OCI-LY1 (cell line): ENCODE measurements around the gene IGSF3.

Experiments used
- H2AFZ ChIP-seq: fragments of 200-600 bp; sonication (generic), shearing (Covaris generic); 2 replicates; pipeline ENCODE4 v1.6.0; 2014; ENCODE audit warnings: antibody characterized with exemption, mild to moderate bottlenecking, low read length
- H3F3A ChIP-seq: fragments of 200-600 bp; sonication (generic), shearing (Covaris generic); 2 replicates; pipeline ENCODE4 v1.6.0; 2014; ENCODE audit warnings: mild to moderate bottlenecking, antibody characterized with exemption, low read length, moderate library complexity; ENCODE audit not compliant: insufficient read depth
- H3K27ac ChIP-seq: fragments of 200-600 bp; sonication (generic); 2 replicates; pipeline ENCODE4 v1.5.1; 2014; ENCODE audit warnings: low read length, mixed run types, mild to moderate bottlenecking, low read depth; ENCODE audit not compliant: poor library complexity, severe bottlenecking
- H3K27me3 ChIP-seq: fragments of 200-600 bp; sonication (generic); 2 replicates; pipeline ENCODE4 v1.6.0; 2014; ENCODE audit warnings: antibody characterized with exemption, mild to moderate bottlenecking, low read length, moderate library complexity; ENCODE audit not compliant: insufficient read depth
- H3K36me3 ChIP-seq: fragments of 200-600 bp; sonication (generic); 2 replicates; pipeline ENCODE4 v1.6.1; 2014; ENCODE audit warnings: mild to moderate bottlenecking, antibody characterized with exemption, low read length, moderate library complexity, mixed read lengths; ENCODE audit not compliant: insufficient read depth
- H3K4me1 ChIP-seq: fragments of 200-600 bp; sonication (generic); 2 replicates; pipeline ENCODE4 v1.5.1; 2014; ENCODE audit warnings: mild to moderate bottlenecking, low read length, moderate library complexity; ENCODE audit not compliant: insufficient read depth, severe bottlenecking
- H3K4me2 ChIP-seq: fragments of 200-600 bp; sonication (generic), shearing (Covaris generic); 2 replicates; pipeline ENCODE4 v1.6.1; 2014; ENCODE audit warnings: low read length
- H3K4me3 ChIP-seq: fragments of 200-600 bp; sonication (generic); 2 replicates; pipeline ENCODE4 v1.5.1; 2014; ENCODE audit warnings: low read length, low read depth, mild to moderate bottlenecking, mixed read lengths; ENCODE audit not compliant: poor library complexity, severe bottlenecking
- H3K79me2 ChIP-seq: fragments of 200-600 bp; shearing (Covaris generic); 2 replicates; pipeline ENCODE4 v1.6.1; 2016; ENCODE audit warnings: mixed run types, low read length, mixed read lengths; ENCODE audit not compliant: insufficient read depth
- H3K9ac ChIP-seq: fragments of 200-600 bp; sonication (generic), shearing (Covaris generic); 2 replicates; pipeline ENCODE4 v1.6.1; 2014; ENCODE audit warnings: mild to moderate bottlenecking, low read length, mixed read lengths
- H3K9me2 ChIP-seq: fragments of 200-600 bp; sonication (generic), shearing (Covaris generic); 2 replicates; pipeline ENCODE4 v1.6.1; 2014; ENCODE audit warnings: low read depth, mild to moderate bottlenecking, low read length, mixed read lengths
- H3K9me3 ChIP-seq: fragments of 200-600 bp; shearing (Covaris generic); 2 replicates; pipeline ENCODE4 v1.6.1; 2014; ENCODE audit warnings: low read length, mixed read lengths
- H4K20me1 ChIP-seq: fragments of 200-600 bp; sonication (generic), shearing (Covaris generic); 2 replicates; pipeline ENCODE4 v1.6.0; 2016; ENCODE audit warnings: mild to moderate bottlenecking, low read length; ENCODE audit not compliant: insufficient read depth
- EZH2 ChIP-seq: fragments of 200-600 bp; sonication (generic), shearing (Covaris generic); IDR thresholded peaks from 2 replicates; pipeline ENCODE4 v1.8.0; 2017; ENCODE audit warnings: borderline replicate concordance, mixed run types, mild to moderate bottlenecking, antibody characterized with exemption, low read length, moderate library complexity, mixed read lengths
- TF ChIP-seq, protein P1 (sequence below): fragments of 200-600 bp; sonication (generic), shearing (Covaris generic); IDR thresholded peaks from 2 replicates; pipeline ENCODE4 v1.5.1; 2017; ENCODE audit warnings: mild to moderate bottlenecking, antibody characterized with exemption, low read length, moderate library complexity, mixed read lengths

IGSF3 gene

DNA sequence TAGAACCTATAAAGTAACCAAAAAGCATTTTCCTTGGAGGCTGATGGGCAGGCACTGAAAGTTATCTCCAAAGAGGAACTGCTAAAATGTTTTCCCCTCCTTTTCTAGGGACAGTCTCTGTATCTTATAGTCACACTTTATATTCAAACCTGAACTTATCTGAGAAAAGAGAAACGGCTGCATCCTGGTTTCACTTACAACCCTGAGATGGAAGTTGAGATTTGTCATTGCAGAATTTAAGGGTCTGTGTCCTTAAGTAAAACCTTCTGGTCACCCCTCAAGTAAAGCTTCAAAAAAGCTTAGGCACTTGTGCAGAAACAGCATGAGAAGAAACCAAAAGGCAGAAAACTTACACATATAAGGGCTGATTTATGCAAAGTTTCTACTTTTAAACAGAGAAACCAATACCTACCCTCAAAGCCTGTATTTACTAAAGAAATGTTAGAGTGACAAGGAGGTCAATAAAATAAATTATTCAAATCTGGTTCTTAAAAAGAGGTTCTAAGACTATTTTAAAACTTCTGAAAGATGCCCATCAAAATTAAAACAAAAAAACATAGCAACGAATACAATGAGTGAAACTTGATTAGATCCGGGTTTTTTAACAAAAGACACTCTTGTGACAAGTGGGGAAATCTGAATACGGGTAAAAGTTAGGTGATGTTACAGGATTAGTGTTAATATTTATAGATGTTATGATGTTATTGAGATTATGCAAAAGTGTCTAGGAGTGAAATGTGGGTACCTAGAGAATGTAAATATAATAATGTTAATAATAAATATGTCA, 106.6 kb downstream of the IGSF3 start:
- Histone ChIP-seq H3F3A (no peaks in the 10 kb centered on the region), H3K9me2 (no peaks in the 10 kb centered on the region), H3K4me2 (no peak overlapping the region), H2AFZ (no peak overlapping the region), H4K20me1 (no peaks in the 10 kb centered on the region), H3K4me1 (no peaks in the 10 kb centered on the region), H3K9ac (no peak overlapping the region), H3K27ac (no peak overlapping the region), H3K79me2 (no peaks in the 10 kb centered on the region), H3K4me3 (no peak overlapping the region), H3K27me3 (peaks cover 3% of the 10 kb centered on the region; the same call in 1 of the 2 replicates), H3K36me3 (no peaks in the 10 kb centered on the region), H3K9me3 (no peaks in the 10 kb centered on the region)
- TF ChIP-seq, protein P1, sequence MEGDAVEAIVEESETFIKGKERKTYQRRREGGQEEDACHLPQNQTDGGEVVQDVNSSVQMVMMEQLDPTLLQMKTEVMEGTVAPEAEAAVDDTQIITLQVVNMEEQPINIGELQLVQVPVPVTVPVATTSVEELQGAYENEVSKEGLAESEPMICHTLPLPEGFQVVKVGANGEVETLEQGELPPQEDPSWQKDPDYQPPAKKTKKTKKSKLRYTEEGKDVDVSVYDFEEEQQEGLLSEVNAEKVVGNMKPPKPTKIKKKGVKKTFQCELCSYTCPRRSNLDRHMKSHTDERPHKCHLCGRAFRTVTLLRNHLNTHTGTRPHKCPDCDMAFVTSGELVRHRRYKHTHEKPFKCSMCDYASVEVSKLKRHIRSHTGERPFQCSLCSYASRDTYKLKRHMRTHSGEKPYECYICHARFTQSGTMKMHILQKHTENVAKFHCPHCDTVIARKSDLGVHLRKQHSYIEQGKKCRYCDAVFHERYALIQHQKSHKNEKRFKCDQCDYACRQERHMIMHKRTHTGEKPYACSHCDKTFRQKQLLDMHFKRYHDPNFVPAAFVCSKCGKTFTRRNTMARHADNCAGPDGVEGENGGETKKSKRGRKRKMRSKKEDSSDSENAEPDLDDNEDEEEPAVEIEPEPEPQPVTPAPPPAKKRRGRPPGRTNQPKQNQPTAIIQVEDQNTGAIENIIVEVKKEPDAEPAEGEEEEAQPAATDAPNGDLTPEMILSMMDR: no peak
- no peak for TF ChIP-seq EZH2

DNA sequence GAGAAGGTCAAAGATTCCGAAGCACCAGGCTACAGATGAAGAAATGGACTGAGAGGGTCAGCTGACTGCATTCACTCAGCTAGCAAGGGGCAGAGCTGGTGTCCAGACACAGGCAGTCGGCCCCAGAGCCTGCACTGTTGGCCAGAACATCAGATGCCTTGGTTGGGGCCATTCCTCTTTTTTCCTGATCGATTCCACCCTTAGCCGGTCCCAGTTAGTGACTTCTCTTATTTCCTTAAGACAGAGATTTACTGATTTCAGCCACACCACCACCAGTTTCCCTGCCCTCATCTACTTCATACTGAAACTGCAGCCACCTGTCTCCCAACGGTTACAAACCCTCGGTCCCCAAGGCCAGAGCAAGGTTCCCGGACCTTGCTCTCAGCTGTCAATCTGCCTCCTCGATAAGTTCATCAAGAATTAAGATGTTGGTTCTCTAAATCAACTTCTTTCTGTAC, 108.2 kb downstream of the IGSF3 start:
- Histone ChIP-seq H2AFZ (no peak overlapping the region), H3K9me3 (no peaks in the 10 kb centered on the region), H3K9me2 (no peaks in the 10 kb centered on the region), H3K36me3 (no peaks in the 10 kb centered on the region), H3K9ac (no peak overlapping the region), H3K79me2 (no peaks in the 10 kb centered on the region), H3K4me1 (no peaks in the 10 kb centered on the region), H3K4me2 (no peak overlapping the region), H4K20me1 (no peaks in the 10 kb centered on the region), H3K27ac (no peak overlapping the region), H3K4me3 (no peak overlapping the region), H3F3A (no peaks in the 10 kb centered on the region), H3K27me3 (no peaks in the 10 kb centered on the region)
- no peak for TF ChIP-seq EZH2
- TF ChIP-seq, protein P1: no peak

DNA sequence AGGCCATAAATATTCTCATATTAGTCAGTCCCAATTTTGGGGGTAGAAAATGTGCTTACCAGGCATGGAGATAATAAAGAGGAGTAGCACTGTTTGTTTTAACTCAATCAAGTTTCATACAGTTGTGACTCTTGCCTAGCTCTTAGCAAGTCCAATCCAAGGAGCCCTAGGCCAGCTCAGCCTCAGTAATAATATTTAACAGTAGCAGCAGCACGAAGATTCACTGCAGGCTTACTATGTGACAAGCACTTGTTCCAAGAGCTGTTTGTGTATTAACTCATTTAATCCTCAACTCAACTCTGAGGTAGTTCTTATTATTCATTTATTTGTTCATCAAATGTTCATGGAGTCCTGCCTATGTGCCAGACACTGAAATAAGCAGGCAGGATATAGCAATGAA, 109.0 kb downstream of the IGSF3 start:
- no peaks in the 10 kb centered on the region for H3K79me2 ChIP-seq

More for the DNA sequence above, 109.0 kb downstream of the IGSF3 start:
- H3F3A ChIP-seq: no peaks in the 10 kb centered on the region
- H2AFZ ChIP-seq: no peak overlapping the region
- no peaks in the 10 kb centered on the region for H3K4me1 ChIP-seq
- H4K20me1 ChIP-seq: no peaks in the 10 kb centered on the region
- no peak overlapping the region for H3K4me3 ChIP-seq
- no peaks in the 10 kb centered on the region for H3K36me3 ChIP-seq
- no peaks in the 10 kb centered on the region for H3K9me3 ChIP-seq
- H3K27ac ChIP-seq: no peak overlapping the region
- H3K9me2 ChIP-seq: no peaks in the 10 kb centered on the region
- no peaks in the 10 kb centered on the region for H3K27me3 ChIP-seq
- H3K9ac ChIP-seq: no peak overlapping the region
- no peak for TF ChIP-seq EZH2
- TF ChIP-seq, protein P1: no peak
- no peak overlapping the region for H3K4me2 ChIP-seq
